SK-MEL-5 (cell line): ENCODE measurements around the gene MACF1. TPM values are rescaled to one million over a fixed set of nuclear protein-coding genes. Genes with fewer than 3 reads are reported as not detected.

Experiments used
- DNase-seq: peaks from one replicate; pipeline ENCODE4 v3.0.0-alpha.2; 2016; ENCODE audit warnings: low read depth, low spot score
- in situ Hi-C: cut with HindIII; loops from 2 replicates; pipeline ENCODE4 v1.10.0; 2016; ENCODE audit warnings: low sequenced_read_pairs, high pct_unique_total_duplicates, low pct_unique_long_range_greater_than_20kb
- total RNA-seq: library from RNA; depleted of rRNA; stranded (reverse); fragments of >200 nt; shearing (Covaris generic); gene quantifications from 2 replicates; pipeline ENCODE4 v1.2.3, GENCODE V29; 2014

MACF1 gene
- total RNA-seq, 1 experiment from 2014 or later: 70.1 TPM

GRCh38 chr1:39348278-39348677 is 143.8 kb downstream of the MACF1 start:
- in situ Hi-C loops: no loop called here
- no peak for DNase-seq

GRCh38 chr1:39352881-39353280 is 148.4 kb downstream of the MACF1 start:
- DNase-seq: no peak
- in situ Hi-C loops: no loop called here

DNA sequence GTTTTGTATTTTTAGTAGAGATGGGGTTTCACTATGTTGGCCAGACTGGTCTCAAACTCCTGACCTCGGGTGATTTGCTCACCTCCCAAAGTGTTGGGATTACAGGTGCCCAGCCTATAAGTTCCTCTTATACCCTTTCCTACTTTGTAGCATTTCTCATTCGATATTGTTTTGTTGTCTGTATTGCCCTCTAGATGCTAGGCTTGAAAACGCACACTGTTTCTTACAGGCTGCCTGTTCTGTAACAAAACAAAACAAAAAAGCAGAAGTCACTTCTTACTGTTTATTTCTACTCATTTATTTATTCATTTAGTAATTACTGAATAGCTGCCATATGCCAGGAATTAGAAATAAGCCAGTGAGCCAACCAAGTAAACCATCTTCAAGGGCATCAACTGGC is 150.1 kb downstream of the MACF1 start:
- in situ Hi-C loops: no loop called here
- DNase-seq: peak; percentile 7

GRCh38 chr1:39358491-39358890 is 154.0 kb downstream of the MACF1 start:
- in situ Hi-C loops: no loop called here
- DNase-seq: no peak

DNA sequence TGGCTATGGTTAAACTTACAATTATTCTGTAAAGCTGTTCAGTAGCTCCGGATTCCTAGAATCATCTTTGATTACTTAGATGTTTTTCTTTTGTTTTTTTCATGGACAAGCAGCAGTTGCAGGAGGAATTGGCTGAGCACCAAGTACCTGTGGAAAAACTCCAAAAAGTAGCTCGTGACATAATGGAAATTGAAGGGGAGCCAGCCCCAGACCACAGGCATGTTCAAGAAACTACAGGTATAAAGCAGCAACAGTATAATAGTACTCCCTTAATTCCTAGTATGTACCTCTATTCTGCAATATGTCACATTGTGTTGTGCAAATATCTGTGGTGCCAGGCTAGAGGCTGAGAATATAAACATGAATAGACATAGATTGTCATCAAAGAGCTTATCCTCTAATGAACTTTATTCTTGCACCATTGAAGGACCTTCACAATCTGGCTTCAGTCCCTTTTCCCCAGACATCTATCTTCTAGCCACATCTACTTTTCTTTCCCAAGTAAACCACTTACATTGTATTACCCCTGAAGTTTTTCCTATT is 154.6 kb downstream of the MACF1 start:
- in situ Hi-C loops: no loop called here
- DNase-seq: no peak

DNA sequence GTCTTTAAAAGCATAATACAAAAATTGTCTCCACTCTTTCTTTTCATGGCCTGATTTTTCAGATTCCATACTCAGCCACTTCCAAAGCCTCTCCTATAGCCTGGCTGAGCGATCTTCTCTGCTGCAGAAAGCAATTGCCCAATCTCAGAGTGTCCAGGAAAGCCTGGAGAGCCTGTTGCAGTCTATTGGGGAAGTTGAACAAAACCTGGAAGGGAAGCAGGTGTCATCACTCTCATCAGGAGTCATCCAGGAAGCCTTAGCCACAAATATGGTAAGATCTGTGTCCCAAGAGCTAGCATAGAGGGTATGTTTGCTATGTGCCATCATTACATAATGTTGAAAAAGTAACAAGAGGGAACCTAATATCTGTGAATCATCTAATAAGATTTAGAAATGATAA is 156.2 kb downstream of the MACF1 start:
- DNase-seq: no peak
- in situ Hi-C loops: no loop called here

GRCh38 chr1:39361446-39361845 is 157.0 kb downstream of the MACF1 start:
- no peak for DNase-seq
- in situ Hi-C loops: no loop called here

- in situ Hi-C loops: no loop called here
- DNase-seq: no peak
Measured at GRCh38 chr1:39363267-39363666, 158.8 kb downstream of the MACF1 start.

GRCh38 chr1:39368045-39368444 is 163.6 kb downstream of the MACF1 start:
- in situ Hi-C loops: no loop called here

DNA sequence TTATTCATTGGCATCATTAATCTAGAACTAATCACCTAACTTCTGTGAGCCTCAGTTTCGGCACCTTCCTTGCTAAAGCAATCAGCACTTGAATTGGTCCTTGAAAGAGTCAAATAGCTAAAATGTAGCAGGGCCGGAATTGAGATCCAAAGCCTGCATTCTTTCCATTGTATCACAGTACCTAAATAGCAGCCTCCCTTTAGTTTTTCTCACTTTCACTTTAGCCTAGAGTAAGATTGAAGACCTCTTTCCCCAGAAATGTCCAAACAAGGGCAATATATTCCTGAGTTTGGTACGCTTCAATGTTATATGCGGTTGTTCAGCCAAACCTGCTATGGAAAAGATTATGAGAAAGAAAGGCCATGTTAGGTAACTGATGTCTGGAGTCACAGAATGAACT is 165.1 kb downstream of the MACF1 start:
- in situ Hi-C loops: no loop called here
- no peak for DNase-seq

More at GRCh38 chr1:39368045-39368444, 163.6 kb downstream of the MACF1 start:
- DNase-seq: no peak

- in situ Hi-C loops: no loop called here
- DNase-seq: no peak
Measured at GRCh38 chr1:39370602-39371001, 166.1 kb downstream of the MACF1 start.

DNA sequence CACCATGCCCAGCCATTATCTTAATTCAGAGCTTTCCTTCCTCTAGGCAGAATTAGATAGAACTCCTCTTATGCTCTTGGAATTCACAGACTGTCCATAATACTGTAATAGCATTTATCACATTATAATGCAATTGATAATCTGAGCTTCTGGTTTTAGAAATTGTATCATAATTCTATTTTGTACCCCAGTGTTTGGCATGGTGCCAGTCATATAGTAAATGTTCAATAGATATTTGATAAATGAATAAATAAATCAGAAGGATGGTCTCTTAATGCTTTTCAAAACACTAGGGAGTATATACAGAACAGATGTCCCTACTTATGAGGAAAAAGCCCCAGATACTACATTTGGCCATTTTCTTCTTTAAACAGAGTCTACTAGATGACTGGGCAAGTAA is 167.6 kb downstream of the MACF1 start:
- no peak for DNase-seq
- in situ Hi-C loops: no loop called here

- DNase-seq: no peak
- in situ Hi-C loops: no loop called here
Measured at GRCh38 chr1:39376656-39377055, 172.2 kb downstream of the MACF1 start.

GRCh38 chr1:39378377-39378776 is 173.9 kb downstream of the MACF1 start:
- in situ Hi-C loops: no loop called here
- DNase-seq: peak; percentile 49

DNA sequence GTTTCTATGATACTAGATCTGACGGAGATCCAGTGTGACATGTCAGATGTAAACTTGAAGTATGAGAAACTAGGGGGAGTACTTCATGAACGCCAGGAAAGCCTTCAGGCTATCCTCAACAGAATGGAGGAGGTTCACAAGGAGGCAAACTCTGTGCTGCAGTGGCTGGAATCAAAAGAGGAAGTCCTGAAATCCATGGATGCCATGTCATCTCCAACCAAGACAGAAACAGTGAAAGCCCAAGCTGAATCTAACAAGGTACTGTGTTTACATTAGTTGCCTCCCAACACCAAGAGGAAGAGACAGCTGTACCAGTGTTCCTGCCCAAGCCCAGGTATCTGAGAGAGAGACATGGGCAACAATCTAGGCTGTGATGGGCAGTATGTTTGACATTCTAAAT is 174.7 kb downstream of the MACF1 start:
- in situ Hi-C loops: no loop called here
- DNase-seq: no peak

GRCh38 chr1:39380036-39380435 is 175.5 kb downstream of the MACF1 start:
- in situ Hi-C loops: no loop called here
- DNase-seq: no peak

DNA sequence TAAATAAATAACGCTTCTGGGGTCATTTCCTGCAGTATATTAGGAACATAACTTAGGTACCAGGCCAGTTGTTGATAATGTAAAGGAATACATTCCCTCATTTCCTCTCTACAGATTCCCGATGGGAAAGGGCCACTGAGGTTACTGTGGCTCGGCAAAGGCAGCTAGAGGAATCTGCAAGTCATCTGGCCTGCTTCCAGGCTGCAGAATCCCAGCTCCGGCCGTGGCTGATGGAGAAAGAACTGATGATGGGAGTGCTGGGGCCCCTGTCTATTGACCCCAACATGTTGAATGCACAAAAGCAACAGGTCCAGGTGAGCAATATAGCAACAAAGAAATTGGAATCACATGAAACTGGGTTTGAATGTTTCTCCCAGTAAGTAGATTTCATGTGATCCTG is 177.3 kb downstream of the MACF1 start:
- in situ Hi-C loops: no loop called here

DNA sequence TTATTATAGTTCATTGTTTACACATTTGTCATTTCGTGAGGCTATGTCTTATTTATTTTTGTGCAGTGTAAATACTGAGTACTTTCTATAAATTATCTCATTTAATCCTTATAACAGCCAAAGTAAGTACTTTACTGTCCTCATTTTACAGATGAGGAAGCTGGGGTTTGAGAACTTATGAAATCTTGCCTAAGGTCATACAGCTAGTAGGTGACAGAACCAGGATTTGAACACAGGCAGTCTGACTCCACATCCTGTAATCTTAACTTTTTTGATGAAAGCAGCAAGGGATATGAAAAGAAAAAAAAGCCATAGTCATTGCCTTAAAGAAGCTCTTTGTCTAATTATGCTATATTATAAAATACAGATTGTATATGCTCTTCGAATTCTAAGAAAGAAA is 179.8 kb downstream of the MACF1 start:
- no peak for DNase-seq
- in situ Hi-C loops: no loop called here

More for the DNA sequence above, 177.3 kb downstream of the MACF1 start:
- DNase-seq: no peak

DNA sequence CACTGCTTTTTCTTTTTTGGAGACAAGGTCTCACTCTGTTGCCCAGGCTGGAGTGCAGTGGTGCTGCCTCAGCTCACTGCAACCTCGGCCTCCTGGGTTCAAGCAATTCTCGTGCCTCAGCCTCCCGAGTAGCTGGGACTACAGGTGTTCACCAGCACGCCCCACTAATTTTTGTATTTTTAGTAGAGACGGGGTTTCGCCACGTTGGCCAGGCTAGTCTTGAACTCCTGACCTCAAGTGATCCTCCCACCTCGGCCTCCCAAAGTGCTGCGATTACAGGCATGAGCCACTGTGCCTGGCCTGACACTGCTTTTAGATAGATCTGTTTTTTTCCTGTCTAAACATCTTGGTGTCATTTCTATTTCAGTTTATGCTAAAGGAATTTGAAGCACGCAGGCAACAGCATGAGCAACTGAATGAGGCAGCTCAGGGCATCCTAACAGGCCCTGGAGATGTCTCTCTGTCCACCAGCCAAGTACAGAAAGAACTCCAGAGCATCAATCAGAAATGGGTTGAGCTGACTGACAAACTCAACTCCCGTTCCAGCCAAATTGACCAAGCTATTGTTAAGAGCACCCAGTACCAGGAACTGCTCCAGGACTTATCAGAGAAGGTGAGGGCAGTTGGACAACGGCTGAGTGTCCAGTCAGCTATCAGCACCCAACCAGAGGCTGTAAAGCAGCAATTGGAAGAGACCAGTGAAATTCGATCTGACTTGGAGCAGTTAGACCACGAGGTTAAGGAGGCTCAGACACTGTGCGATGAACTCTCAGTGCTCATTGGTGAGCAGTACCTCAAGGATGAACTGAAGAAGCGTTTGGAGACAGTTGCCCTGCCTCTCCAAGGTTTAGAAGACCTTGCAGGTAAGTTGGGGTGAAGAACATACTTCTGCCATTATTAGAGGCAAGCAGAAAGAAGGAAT is 180.8 kb downstream of the MACF1 start:
- in situ Hi-C loops: no loop called here
- no peak for DNase-seq
